ENCODE measurements around the gene PELI1.

- TF ChIP-seq CTCF (tag by site-specific recombination; IDR thresholded peaks at IDR 0.05) (no peak), ZNF776 (tag by site-specific recombination; IDR thresholded peaks at IDR 0.05; ENCODE audit: borderline replicate concordance) (no peak), ZNF660 (tag by site-specific recombination; IDR thresholded peaks at IDR 0.05) (no peak), PRDM1 (tag by site-specific recombination; IDR thresholded peaks at IDR 0.05) (no peak), ZNF23 (tag by site-specific recombination; IDR thresholded peaks at IDR 0.05; ENCODE audit: borderline replicate concordance) (no peak), ZNF558 (tag by site-specific recombination; IDR thresholded peaks at IDR 0.05) (no peak), ZNF394 (tag by site-specific recombination; IDR thresholded peaks at IDR 0.05; ENCODE audit: borderline replicate concordance) (no peak), ZNF514 (tag by site-specific recombination; IDR thresholded peaks at IDR 0.05) (no peak), SP2 (tag by site-specific recombination; IDR thresholded peaks at IDR 0.05) (no peak), ZBTB7A (tag by site-specific recombination; IDR thresholded peaks at IDR 0.05; ENCODE audit: low read depth) (no peak), ZNF324 (tag by site-specific recombination; IDR thresholded peaks at IDR 0.05) (no peak), ZNF274 (IDR thresholded peaks at IDR 0.05; ENCODE audit: low read length) (no peak), ZNF274 (tag by site-specific recombination; IDR thresholded peaks at IDR 0.05; ENCODE audit: borderline replicate concordance) (no peak)
Measured at GRCh38 chr2:64094663-64095382, 49.4 kb downstream of the PELI1 start.
